ENCODE data around the gene RAB33B.
"Not testable (repeated sequence)": the region's sequence is repeated elsewhere in the genome, so short reads cannot be mapped to it uniquely, and the experiment has no call there.

Gene RAB33B

DNA sequence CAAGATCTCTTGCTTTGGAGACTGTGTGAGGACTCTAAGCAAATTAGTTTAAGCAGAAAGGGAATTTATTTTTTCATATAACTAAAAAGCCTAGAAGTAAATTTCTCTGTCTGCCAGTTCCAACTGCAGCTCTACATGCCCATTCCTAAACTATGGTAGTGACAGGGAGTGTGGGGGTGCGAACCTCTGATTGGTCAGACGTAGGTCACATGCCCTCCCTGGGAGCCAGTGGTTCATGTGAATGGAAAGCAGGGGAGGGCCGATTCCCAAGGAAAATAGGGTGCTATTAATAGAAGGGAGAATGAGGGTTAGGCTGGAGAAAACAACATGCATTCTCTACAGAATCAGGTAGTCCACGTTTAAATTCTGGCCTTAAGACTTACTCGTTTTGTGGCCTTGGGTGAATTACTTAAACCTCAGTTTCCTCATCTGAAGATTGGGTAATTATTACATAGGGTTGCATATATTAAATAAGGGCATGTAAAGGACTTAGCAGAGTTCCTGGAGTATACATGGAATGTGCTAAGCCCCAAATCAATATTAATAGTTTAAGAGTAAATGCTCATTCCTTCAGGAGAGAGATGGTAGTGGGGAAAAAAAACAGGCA, 7.2 kb downstream of the RAB33B start:
- no peak for DNase-seq (ENCODE audit: low read depth, low spot score)

DNA sequence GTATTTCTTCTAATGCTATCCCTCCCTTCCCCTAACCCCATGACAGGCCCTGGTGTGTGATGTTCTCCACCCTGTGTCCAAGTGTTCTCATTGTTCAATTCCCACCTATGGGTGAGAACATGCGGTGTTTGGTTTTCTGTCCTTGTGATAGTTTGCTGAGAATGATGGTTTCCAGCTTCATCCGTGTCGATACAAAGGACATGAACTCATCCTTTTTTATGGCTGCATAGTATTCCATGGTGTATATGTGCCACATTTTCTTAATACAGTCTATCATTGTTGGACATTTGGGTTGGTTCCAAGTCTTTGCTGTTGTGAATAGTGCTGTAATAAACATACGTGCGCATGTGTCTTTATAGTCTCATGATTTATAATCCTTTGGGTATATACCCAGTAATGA, 10.6 kb downstream of the RAB33B start:
- not testable (repeated sequence) for DNase-seq (ENCODE audit: low read depth, low spot score)

DNA sequence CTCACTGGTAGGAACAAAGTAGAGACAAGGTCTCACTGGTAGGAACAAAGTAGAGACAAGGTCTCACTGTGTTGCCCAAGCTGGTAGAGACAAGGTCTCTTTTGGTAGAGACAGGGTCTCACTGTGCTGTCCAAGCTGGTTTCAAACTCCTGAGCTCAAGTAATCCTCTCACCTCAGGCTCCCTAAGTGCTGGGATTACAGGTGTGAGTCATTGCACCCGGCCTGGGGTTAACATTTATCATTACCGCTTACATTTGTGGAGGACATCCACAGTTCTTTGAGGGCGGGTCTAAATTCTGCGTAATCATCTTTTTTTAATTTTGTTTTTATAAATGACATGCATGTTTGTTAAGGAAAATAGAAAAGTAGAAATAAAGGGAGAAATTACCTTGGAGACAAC, 12.0 kb downstream of the RAB33B start:
- DNase-seq (ENCODE audit: low read depth, low spot score), result no peak

DNA sequence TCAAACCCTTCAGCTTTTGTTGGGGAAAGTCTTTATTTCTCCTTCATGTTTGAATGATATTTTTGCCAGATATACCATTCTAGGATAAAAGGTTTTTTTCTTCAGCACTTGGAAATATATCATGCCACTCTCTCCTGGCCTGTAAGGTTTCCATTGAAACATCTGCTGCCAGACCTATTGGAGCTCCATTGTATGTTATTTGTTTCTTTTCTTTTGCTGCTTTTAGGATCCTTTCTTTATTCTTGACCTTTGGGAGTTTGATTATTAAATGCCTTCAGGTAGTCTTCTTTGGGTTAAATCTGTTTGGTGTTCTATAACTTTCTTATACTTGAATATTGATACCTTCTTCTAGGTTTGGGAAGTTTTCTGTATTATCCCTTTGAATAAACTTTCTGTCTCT, 14.8 kb downstream of the RAB33B start:
- not testable (repeated sequence) for DNase-seq (ENCODE audit: low read depth, low spot score)

DNA sequence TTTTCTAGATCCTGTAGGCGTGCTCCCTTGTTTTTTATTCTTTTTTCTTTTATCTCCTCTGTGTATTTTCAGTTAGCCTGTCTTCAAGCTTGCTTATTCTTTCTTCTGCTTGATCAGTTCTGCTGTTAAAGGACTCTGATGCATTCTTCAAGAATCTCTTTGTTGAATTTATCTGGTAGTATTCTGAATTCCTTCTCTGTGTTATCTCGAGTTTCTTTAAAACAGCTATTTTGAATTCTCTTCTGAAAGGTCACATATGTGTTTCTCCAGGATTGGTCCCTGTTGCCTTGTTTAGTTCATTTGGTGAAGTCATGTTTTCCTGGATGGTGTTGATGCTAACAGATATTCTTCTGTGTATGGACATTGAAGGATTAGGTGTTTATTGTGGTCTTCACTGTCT, 15.3 kb downstream of the RAB33B start:
- DNase-seq (ENCODE audit: low read depth, low spot score), result no peak

DNA sequence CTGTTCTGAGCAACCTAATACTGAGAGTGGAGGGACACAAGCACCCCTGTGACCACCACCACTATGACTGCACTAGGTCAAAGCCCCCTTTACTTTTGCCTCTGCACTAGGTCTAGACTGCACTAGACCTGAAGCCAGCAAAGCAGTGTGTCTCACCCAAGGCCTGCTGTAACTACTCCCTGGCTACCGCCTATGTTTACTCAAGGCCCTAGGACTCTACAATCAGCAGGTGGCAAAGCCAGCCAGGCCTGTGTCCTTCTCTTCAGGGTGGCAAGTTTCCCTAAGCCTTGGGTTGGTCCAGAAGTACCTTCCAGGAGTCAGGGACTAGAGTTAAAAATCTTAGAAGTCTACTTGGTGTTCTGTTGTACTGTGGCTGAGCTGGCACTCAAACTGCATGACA, 15.9 kb downstream of the RAB33B start:
- DNase-seq (ENCODE audit: low read depth, low spot score), result no peak

DNA sequence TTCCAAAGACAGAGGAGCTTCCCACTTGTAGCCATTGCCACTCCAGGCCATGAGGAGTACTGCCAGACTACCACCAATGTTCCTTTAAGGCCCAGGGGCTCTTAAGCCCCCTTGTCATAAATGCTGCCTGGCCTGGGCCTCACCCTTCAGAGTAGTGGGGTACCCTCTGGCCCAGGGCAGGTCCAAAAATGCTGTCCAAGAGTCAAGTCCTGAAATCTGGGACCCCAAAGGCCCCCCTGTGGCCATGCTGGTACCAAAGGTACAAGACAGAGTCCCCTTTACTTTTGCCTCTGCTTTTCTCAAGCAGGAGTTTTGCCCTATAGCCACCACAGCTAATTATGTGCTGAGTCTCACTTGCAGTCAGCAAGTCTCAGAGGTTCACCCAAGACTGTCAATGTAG, 16.4 kb downstream of the RAB33B start:
- DNase-seq (ENCODE audit: low read depth, low spot score), result no peak

DNA sequence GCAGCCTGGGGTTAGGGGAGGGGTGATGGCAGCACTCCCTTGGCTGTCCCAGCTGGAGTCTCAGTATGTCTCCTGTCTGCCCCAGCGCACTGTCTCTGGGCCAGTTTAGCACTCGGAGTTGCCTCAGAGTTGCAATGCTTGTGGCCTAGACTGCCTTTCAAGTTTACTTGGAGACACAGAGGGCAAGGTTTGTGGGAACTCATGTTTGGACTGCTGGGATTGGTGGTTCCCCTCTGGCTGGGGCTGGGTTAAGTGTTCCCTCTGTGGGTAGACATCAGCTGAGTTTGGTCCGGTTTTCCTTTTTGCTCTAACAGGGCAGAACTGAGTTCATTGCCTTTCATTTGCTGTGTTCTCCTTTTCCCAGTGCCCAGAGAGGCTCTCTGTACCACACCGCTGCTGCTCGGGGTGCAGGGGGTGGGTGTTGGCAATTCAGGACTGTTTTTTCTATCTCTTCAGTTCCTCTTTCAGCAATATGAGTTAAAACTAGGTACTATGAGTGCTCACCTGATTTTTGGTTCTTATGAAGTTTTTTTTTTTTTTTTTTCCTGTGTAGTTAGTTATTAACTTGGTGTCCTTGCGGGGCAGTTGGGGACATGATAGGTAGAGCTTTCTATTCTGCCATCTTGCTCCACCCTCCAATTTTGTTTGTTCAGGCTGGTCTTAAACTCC, 17.2 kb downstream of the RAB33B start:
- no peak for DNase-seq (ENCODE audit: low read depth, low spot score)

DNA sequence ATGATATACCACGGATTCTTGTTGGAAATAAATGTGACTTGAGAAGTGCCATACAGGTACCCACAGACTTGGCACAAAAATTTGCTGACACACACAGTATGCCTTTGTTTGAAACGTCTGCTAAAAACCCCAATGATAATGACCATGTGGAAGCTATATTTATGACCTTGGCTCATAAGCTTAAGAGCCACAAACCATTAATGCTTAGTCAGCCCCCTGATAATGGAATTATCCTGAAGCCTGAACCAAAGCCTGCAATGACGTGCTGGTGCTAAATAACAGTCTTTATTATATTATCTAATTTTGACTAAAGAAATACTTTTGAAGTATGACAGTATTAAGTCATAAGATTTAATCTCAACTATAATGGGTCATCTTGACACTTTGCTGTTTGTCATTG, 18.9 kb downstream of the RAB33B start:
- DNase-seq (ENCODE audit: low read depth, low spot score), result no peak

DNA sequence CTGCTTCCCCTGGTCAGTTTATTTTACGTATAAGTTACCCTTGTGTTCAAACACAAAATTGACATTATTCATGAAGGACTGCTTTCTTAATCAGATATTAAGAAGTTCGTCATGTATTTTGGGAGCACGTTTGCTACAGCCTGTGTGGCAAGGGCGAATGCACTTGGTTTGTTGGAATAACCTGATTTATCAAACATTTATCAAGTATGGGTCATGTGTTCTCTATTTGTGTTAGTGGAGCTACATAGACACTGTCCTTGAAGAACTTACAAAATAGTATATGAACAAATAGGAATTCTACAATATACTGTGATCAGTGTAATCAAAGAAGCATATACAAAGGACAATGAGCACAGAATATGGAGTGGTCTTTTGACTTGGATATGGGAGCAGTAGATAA, 22.4 kb downstream of the RAB33B start:
- no peak for DNase-seq (ENCODE audit: low read depth, low spot score)

DNA sequence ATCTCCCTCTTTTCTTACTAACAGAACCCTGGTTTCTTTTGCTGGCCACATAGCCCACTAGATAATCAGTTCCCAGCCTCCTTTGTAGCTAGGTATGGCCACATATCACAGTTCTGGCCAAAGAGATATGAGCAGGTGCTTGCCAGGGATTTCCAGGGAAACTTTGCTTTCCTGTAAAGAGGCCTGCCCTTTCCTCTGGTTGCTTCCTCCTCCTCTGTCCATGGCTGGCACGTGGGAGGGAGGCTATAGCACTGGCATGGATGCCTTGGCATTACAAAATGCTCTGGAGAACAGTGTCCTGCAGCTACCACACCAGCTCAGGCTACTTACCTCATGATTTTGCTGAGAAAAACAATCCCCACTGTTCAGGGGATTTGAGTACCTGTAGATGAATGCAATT, 27.5 kb downstream of the RAB33B start:
- no peak for DNase-seq (ENCODE audit: low read depth, low spot score)

DNA sequence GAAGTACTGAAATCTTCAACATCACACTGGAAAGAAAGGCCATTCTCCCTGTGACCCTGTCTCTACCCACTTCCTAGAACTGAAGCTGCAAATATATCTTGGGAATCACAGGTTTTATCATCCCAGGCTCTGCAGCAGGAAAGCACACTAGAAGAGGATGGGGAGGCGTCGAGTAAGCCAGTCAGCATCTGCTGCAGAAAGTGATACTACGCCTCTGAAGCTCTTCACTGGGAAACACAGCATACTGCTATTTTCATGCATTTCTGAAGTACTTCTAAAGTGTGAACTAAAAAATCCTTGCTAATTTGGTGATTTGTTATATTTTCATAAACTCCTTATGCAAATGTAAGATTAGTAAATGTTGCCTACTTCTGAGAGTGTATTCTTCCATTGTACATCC, 29.1 kb downstream of the RAB33B start:
- DNase-seq (ENCODE audit: low read depth, low spot score), result no peak

DNA sequence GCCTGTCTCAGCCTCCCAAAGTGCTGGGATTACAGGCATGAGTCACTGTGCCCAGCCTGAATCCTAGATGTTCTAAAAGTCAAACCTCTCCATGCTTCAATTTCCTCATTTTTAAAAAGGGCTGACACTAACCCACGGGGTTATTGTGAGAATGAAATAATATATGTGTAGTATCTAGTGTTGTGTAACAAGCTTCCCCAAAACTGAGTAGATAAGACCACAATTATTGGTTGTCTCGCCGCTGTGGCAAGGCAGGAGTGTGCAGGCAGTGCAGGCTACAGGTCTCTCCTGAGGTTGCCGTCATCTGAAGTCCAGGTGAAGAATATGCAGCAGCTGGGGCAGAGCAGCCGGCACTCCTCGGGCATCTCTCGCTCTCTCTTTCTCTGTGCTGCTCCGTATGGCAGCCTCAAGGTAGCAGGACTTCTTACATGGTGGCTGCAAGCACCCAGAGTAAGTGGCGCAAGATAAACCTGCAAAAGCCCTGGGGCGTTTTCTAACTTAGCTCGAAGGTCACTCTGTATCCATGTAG, 30.9 kb downstream of the RAB33B start:
- no peak for DNase-seq (ENCODE audit: low read depth, low spot score)

DNA sequence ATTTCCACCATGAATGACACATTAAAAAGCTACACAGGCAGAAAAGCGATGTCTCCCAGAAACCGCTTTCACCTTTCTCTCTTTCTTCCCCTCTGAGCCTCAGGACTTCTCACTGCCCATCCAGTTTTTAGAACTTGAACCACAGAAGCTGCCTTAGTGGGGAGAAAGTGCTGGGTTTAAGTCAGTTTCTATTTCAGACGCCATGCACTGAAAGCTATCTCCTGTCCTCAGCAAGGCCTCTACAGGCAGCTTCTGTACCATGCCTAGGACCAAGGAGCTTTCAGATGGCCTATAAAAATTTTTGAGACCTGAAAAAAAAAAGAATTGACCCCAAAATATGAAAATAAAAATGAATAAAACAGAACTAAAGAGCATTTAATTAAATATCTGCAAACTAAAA, 34.5 kb downstream of the RAB33B start:
- DNase-seq (ENCODE audit: low read depth, low spot score), result no peak

DNA sequence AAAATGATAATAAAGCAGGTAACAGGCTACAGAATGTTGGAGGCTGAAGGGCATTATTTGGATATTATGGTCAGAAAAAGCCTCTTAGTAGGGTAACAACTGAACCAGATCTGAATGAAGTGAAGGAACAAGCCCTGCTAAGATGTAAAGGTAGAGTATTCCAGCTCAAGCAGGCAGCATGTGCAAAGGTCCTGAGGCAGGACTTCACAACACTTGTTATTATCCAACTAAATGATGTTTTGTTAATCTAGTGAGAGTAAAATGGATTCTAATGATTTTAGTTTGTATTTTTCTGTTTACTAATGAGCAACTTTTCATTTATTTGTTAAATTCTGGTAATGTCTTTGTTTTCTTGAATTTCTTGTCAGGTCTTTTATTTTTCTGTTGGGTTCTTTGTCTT, 35.7 kb downstream of the RAB33B start:
- DNase-seq (ENCODE audit: low read depth, low spot score), result no peak

DNA sequence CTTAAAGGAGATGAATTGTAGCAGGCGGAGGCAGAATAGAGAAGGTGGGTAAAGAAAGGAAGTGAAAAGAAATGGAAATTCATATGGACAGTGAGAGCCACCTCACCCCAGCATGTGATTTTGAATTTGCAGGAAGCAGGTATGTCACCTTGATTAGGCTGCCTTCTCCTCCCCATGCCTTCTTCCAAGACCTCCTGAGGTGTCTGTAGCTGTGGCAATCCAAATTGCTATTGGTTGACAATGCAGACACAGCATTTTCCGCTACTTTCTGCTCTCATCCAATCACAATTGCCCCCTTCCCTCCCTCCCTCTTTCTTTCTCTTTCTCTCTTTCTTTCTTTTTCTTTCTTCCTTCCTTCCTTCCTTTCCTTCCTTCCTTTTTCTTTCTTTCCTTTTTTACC, 38.5 kb downstream of the RAB33B start:
- no peak for DNase-seq (ENCODE audit: low read depth, low spot score)

DNA sequence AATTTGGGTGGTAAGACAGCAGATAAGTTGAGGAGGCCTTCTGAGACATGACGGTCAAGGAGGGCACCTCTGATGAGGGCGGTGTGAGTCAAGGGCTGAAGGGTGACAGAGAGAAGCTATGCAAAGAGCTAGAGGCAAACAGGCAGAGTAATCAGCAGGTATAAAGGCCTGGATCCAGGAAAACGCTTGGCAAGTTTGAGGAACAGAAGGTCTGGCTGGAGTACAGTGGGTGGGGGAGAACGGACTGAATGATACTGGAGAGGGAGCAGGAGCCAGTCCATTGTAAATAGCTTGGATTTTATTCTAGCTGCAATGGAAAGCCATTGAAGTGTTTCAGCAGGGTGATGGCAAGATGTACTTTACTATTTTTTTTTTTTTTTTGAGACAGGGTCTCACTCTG, 39.3 kb downstream of the RAB33B start:
- no peak for DNase-seq (ENCODE audit: low read depth, low spot score)

DNA sequence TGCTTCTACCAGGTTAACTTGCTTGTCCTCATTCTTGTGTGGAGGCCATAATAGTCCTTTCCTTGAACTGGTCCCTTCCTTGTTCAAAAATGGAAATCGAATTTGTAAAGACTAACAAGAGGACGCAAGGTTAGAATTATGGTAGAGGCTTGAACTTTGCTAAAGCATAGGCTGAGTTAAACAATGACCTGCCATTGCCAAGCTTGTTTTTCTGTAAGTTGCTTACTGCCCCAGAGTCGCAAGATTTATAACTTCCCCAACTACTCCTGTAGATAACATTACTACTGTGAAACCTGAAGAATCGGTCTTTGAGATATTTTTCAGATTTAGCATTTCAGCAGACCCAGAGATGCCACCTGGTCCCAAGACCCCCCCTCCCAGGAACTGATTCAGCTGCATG, 45.3 kb downstream of the RAB33B start:
- DNase-seq (ENCODE audit: low read depth, low spot score), result no peak

DNA sequence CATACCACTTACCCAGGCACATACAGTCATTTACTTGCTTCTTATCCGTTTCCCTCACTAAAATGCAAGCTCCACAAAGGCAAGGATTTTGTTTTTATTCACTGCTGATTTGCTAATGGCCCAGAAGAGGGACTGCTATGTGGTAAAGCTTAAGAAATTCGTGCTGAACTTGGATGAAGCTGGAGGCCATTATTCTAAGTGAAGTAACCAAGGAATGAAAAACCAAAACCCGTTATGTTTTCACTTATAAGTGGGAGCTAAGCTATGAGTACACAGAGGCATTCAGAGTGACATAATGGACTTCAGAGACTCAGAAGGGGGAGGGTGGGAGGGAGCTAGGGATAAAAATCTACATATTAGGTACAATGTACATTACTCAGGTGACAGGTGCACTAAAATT, 47.2 kb downstream of the RAB33B start:
- no peak for DNase-seq (ENCODE audit: low read depth, low spot score)

DNA sequence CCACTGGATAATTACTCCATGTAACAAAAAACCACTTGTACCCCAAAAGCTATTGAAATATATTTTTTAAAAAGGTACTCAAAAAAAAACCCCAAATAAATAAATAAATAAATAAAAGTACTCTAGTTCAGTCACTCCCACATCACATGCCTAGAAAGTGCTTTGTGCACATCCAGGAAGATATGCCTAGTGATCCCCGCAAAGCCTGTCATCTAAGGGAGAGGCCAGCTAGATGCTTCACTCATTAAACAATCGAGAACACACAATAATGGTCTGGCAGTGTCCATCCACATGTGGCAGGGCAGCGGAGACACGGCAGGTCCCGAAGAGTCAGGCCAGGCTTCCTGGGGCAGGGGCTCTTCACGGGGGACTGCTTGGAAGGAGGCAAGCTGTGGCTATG, 47.6 kb downstream of the RAB33B start:
- no peak for DNase-seq (ENCODE audit: low read depth, low spot score)

DNA sequence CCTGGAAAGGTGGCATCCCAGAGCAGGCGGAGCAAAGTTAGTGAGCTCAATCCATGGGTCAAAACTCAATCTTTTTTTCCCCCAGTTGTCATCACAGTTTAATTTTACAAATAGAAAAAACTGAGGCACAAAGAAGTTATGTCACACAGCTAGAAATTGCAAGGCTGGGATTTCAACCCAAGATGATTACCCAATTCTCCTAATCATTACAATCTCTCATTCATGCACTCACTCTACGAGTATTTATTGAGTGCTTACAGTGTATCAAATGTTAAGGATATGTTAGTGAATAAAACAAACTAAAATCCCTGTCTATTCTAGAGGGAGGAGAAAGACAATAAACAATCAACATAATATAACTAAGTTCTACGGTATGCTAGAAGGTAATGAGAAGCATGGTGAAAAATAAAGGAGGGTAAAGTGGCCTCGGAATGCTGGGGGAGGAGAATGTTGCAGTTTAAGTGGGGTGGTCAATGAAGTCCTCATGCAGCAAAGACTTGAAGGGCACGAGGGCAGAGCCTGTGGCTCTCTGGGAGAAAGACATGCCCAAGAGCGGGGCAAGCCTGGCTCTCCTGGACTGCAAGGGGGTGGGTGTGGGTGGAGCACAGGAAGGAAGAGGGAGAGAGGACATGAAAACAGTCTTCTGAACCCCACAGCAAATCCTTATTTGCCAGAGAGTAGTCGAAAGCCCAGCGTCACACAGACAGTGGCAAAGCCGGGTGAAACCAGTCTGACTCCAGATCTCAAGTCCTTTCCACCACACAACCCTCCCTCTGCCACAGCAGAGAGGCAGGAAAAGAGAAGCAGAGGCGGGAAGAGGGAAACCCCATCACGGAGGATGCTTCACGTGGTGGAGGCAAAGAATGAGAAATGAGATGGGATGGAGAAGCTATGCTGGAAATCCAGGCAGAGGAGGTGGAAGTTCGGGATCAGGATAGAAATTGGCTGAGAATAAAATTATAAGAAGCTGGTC, 48.3 kb downstream of the RAB33B start:
- no peak for DNase-seq (ENCODE audit: low read depth, low spot score)

DNA sequence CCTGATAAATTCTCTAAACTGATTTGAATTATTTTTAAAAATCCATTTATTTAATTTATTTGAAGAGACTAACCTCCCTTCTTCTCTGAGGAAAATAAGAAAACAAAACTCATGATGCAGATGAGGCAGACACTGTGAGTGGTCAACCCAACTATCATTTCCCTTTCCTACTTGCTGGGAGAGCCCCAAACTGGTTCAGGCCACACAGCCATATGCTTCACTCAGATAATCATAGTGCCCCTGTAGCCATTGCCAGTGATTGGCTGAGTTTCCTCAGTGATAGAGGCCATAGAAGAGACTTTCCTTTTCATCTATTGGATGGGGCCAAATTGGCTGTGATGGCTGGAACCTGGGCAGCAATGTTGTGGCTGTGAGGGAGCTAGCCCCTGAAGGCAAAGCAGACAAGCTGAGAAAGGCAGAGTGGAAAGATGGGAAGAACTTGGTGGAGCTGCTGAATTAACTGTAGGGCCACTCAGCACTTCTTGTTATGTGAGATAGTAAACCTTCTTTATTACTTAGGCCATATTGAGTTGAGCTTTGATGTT, 49.8 kb downstream of the RAB33B start:
- no peak for DNase-seq (ENCODE audit: low read depth, low spot score)
